ENCODE measurements around the gene OSGIN1. TPM values are rescaled to one million over a fixed set of nuclear protein-coding genes. Genes with fewer than 3 reads are reported as not detected.
"Not testable (repeated sequence)": the region's sequence is repeated elsewhere in the genome, so short reads cannot be mapped to it uniquely, and the experiment has no call there.

OSGIN1 gene
- total RNA-seq, 1 donor from 2014 or later = 12.5 TPM

DNA sequence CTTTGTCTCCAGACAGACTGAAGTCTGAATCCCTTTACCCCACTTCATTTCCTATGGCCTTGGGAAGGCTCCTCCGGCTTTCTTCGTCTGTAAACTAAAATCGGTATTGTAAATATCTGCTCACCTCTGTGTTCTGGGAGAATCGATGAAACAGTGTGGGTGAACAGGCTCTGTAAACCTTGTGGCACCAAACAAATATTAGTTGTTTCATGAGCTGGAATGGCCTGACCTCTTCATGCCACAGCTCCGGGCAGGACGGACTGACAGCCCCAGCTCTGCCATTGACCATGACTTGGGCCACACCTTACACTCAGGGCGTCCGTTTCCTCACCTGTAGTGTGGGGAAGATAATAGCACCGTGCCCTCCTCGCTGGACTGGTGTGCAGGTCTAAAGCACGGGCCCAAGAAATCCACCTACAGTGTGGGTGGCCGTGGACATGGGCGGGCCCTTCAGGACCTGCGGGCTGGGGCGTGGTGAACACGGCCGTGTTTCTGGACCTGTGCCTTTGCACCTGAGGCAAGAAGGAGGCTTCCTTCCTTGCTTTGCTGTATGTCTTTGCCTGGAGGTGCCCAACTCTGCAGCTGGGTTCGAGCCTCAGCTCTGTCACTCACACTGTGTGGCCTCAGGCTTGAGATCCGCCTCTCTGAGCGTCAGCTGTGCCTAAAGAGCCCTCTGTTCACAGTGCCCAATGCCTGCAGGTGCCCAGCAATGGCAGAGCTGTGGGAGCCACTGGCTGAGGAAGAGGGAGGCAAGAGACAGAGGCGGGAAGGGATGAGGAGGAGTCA is 6.1 kb upstream of the OSGIN1 start:
- no peaks in the 10 kb centered on the region for H3K9me3 ChIP-seq (replicated peaks)
- H3K27ac ChIP-seq (replicated peaks) = no peak overlapping the region
- TF ChIP-seq, protein P1, sequence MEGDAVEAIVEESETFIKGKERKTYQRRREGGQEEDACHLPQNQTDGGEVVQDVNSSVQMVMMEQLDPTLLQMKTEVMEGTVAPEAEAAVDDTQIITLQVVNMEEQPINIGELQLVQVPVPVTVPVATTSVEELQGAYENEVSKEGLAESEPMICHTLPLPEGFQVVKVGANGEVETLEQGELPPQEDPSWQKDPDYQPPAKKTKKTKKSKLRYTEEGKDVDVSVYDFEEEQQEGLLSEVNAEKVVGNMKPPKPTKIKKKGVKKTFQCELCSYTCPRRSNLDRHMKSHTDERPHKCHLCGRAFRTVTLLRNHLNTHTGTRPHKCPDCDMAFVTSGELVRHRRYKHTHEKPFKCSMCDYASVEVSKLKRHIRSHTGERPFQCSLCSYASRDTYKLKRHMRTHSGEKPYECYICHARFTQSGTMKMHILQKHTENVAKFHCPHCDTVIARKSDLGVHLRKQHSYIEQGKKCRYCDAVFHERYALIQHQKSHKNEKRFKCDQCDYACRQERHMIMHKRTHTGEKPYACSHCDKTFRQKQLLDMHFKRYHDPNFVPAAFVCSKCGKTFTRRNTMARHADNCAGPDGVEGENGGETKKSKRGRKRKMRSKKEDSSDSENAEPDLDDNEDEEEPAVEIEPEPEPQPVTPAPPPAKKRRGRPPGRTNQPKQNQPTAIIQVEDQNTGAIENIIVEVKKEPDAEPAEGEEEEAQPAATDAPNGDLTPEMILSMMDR (IDR thresholded peaks at IDR 0.05; ENCODE audit: borderline replicate concordance) = no peak
- intact Hi-C loops (cut with micrococcal nuclease) = no loop called here
- H3K4me3 ChIP-seq = no peak overlapping the region
- H3K36me3 ChIP-seq = no peaks in the 10 kb centered on the region
- H3K4me1 ChIP-seq = peaks cover 11% of the 10 kb centered on the region
- no peaks in the 10 kb centered on the region for H3K27me3 ChIP-seq (ENCODE audit: low read depth)
- no peak for DNase-seq

DNA sequence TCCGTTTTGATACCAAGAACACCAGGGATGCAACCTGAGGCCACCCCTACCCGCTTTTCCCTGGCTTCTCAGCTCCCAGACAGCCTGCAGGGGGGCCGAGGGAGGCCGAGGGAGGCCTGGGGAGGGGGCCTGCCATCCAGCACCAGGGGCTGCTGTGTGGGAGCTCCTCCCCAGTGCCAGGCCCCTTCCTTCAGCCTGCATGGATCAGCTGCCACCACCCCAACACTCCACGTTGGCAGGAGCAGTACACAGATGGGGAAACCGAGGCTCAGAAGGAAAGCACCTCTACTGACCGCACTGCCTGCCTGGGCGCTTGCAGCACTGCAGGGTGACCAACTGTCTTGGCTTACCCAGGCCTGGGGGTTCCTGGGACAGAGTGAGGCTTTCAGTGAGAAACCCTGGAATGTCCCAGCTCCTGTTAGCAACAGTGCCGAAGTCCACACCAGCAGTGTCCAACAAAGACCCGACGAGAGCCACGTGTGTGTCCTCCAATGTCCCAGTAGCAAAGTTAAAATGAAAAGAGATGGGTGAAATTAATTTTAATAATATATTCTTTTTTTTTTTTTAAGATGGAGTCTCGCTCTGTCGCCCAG is 5.3 kb upstream of the OSGIN1 start:
- Histone ChIP-seq H3K27ac (replicated peaks) (no peak overlapping the region), H3K4me1 (peaks cover 17% of the 10 kb centered on the region), H3K36me3 (no peaks in the 10 kb centered on the region), H3K27me3 (ENCODE audit: low read depth) (no peaks in the 10 kb centered on the region), H3K9me3 (replicated peaks) (no peaks in the 10 kb centered on the region), H3K4me3 (no peak overlapping the region)
- DNase-seq = no peak
- intact Hi-C loops (cut with micrococcal nuclease) = no loop called here
- TF ChIP-seq, protein P1 (IDR thresholded peaks at IDR 0.05; ENCODE audit: borderline replicate concordance) = no peak

DNA sequence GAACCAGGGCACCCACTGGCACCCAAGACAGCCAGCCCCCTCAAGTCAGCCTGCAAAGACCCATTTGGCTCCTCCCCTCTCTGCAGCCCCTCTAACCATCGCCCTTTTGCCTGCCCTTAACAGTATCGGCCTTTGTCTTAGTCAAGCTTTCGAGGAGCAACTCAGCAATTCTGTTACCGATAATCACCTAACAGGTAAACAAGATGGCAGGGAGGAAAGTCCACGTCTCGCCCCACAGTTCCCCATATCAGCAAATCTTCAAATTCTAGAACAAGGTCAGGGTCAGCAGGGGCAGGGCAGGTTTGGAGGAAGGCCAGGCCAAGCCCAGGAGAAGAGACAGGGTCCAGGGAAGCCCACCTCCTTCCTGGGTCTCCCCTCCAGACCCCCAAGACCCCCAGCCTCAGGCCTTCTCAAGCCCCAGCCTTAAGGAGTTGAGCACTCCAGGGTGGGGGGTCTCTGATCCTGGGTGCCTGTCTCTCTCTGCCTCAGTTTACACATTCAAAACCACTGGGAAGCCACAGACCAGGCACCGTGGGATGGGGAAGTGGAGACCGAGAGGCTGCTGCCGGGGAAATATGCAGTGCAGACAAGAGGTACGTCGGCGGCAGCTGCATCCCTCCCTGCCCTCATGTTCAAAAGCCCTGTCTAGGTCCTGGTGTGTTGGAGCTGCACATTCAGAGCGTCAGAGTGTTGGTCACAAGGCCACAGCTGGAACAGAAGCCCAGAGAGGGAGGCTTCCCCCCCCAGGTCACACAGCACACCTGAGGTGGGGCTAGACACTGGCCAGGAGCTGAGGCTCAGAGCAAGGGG is 3.9 kb upstream of the OSGIN1 start:
- no peak for DNase-seq
- H3K4me1 ChIP-seq = peaks cover 21% of the 10 kb centered on the region
- TF ChIP-seq, protein P1 (IDR thresholded peaks at IDR 0.05; ENCODE audit: borderline replicate concordance) = no peak
- H3K36me3 ChIP-seq = no peaks in the 10 kb centered on the region
- H3K27me3 ChIP-seq (ENCODE audit: low read depth) = no peaks in the 10 kb centered on the region
- H3K4me3 ChIP-seq = no peak overlapping the region
- intact Hi-C loops (cut with micrococcal nuclease) = no loop called here
- no peaks in the 10 kb centered on the region for H3K9me3 ChIP-seq (replicated peaks)
- no peak overlapping the region for H3K27ac ChIP-seq (replicated peaks)

DNA sequence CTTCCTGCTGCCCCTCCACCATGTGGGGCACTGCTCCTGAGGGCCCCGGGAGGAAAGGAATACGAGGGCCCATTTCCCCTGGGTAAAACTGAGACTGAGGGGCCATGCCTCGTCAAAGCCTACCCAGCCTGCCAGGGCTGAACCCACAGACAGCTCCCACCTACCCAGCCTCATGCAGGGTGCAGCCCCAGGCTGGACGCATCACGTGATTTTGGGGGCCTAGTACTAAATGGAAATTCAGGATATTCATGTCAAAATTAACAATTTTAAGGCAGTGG is 3.4 kb upstream of the OSGIN1 start:
- intact Hi-C loops (cut with micrococcal nuclease) = loop anchor here (10.0 kb wide), 1 partner anchor 235 kb away; the partner anchor contains the start of gene TAF1C

DNA sequence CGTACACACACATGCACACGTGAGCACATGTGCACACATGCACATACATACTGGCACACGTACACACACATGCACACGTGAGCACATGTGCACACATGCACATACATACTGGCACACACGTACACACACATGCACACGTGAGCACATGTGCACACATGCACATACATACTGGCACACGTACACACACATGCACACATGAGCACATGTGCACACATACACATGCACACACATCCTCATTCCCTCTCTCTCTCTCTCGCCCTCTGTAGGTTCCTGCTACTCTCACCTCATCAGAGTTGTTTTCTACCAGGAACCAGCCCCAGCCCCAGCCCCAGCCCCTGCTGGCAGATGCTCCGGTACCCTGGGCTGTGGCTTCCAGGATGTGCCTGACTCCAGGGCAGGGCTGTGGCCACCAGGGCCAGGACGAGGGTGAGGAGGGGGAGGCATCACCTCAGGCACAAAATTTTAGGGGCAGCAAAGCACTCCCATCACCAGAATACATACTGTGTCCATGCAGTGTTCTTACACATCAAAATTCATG is 2.1 kb upstream of the OSGIN1 start:
- not testable (repeated sequence) for H3K36me3 ChIP-seq; H3K27ac ChIP-seq (replicated peaks); H3K27me3 ChIP-seq (ENCODE audit: low read depth); H3K4me3 ChIP-seq; DNase-seq; H3K9me3 ChIP-seq (replicated peaks)
- H3K4me1 ChIP-seq = peaks cover 39% of the 10 kb centered on the region
- intact Hi-C loops (cut with micrococcal nuclease) = loop anchor here (10.0 kb wide), 1 partner anchor 234 kb away; the partner anchor contains the start of gene TAF1C

More for the DNA sequence above, 3.4 kb upstream of the OSGIN1 start:
- peaks cover 26% of the 10 kb centered on the region for H3K4me1 ChIP-seq
- no peak overlapping the region for H3K27ac ChIP-seq (replicated peaks)
- DNase-seq = no peak
- TF ChIP-seq, protein P1 (IDR thresholded peaks at IDR 0.05; ENCODE audit: borderline replicate concordance) = no peak
- no peaks in the 10 kb centered on the region for H3K36me3 ChIP-seq
- H3K9me3 ChIP-seq (replicated peaks) = no peaks in the 10 kb centered on the region
- no peak overlapping the region for H3K4me3 ChIP-seq
- H3K27me3 ChIP-seq (ENCODE audit: low read depth) = no peaks in the 10 kb centered on the region

Measured in left ventricle myocardium inferior (tissue), 1 donor.